SW 1271 (cell line): ENCODE measurements around the gene RAPGEF5.

Experiments used
- DNase-seq, 2 experiments: peaks; one replicate each; lab custom pipeline; 2025; lab: John Stamatoyannopoulos, UW

RAPGEF5 gene

DNA sequence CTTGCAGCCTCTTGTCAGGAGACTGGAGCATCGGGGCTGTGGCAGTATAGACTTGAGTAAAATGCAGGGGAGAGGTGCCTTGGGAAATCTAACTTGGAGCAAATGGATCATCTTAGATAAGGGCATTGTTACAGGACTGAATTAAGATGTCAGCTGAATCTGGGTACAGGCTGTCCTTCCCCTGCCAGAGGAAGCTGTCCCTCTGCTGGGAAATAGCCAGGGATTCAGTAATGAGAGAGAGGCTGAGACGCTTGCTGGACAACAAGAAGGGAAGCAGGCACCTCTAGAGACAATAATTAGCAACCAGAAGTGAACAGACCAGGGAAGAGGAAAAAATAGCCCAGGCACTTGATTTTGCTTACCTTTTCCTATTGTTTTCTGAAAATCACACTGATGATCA lies 20.7 kb upstream of the RAPGEF5 start:
- DNase-seq, result no peak

DNA sequence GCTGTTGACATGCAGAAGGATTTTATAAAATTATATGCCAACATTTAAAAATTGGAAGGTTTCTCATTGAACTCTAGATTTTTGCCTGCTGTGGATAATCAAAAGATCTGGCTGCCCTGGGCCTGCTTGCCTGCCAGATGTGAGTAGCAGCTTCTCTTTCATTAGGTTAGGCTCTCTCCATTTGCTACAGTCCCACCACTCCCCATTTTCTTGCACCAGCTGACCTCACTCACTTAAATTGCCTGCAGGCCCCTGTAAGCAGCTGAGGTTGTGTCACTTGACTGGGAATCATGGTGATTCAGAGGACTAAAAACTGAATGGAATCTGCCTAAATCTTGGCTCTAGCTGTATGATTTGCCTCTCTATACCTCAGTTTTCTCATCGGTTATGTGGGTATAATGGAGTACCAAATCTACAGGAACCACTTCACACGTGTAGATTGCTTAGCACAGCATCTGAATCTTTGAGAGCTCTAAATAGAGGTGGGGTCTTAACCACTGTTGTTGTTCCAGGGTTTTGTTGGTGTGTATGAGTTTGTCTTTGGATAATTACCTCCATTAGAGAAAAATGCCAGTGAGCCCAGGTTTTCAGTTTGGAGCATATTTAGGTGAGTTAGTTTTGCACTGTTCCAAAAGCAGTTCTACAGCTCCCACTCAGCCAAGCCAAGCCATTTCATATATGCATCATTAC lies 18.6 kb upstream of the RAPGEF5 start:
- no peak for DNase-seq

DNA sequence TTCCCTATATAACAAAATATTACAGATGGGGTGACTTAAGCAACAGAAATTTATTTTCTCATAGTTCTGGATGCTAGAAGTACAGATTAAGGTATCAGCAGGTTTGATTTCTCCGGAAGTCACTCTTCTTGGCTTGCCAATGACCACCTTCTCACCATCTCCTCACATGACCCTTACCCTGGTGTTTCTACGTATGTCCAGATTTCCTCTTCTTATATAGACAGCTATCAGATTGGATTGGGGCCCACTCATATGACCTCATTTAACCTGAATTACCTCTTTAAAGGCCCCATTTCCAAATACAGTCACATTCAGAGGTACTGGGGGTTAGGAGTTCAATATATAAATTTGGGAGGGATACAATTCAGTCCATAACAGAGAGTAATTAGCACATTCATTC lies 17.0 kb upstream of the RAPGEF5 start:
- DNase-seq, result no peak

DNA sequence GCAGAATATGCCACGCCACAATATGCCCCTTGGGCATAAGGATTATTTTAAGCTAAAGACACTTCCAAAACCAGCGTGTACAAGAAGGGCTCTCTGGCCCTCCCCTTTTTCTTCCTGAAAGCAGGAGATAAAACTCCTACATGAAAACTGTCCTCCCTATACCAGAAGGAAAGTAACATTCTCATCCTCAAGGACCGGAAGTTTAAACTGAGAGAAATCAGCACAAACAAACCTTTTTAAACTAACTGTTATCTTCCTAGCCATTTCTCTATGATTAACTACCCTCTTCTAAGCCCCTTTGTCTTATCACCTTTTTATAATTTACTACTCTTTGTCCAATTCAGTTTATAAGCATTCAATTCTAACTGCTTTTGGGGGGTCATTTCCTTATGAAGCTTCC lies 16.4 kb upstream of the RAPGEF5 start:
- no peak for DNase-seq

DNA sequence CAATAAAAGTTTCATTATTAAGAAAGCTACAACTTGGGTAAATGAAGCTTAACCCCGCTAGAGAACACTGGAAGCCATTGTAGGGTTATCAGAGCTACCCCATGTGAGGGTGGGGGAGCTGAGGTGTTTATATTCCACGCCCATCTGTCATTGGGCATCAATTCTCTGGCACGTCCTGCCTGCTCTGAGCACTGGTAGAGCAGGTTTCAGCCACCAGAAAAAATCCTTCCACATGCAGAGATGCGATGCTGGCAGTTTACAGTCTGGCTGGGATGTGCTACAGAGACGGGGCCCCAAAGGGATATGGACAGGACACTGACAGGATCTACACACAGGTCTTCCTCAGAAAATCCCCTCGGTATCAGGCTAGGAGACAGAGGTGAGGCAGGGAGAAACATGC lies 15.9 kb upstream of the RAPGEF5 start:
- no peak for DNase-seq

DNA sequence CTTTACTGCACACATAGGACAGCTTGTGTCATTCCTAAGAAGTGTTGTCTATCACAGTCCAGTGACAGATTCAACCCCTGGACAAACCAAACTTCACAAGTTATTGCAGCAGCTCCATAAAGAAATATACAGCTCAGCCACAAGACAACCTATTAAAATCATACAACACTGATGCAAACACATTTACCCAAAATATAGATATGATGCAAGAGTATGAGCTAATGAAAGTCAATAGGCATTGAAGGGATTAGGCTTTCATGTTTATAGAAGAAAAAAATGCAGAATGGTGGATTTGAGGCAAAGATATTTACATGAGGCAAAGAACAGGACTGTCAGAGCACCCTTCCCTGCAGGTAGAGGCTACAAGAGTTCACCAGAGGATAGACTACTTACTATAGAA lies 14.9 kb upstream of the RAPGEF5 start:
- no peak for DNase-seq

DNA sequence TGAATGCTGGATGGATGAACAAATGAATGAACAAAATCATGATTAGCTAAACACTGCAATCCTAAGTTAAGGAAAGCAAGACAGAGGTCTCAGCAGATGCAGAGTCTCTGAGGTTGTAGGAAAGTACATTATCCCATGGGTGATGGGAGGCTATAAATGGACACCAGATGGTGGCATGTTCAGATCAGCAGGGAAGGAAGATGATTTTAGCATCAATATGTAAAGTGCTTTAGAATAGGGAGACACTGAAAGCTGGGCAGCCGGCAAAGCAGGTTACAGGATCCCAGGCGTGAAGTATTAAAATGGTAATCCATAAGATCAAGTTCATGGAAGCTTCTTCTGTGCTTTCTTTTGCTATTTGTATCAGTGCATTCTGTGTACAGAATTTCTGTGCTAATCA lies 7.9 kb upstream of the RAPGEF5 start:
- no peak for DNase-seq

DNA sequence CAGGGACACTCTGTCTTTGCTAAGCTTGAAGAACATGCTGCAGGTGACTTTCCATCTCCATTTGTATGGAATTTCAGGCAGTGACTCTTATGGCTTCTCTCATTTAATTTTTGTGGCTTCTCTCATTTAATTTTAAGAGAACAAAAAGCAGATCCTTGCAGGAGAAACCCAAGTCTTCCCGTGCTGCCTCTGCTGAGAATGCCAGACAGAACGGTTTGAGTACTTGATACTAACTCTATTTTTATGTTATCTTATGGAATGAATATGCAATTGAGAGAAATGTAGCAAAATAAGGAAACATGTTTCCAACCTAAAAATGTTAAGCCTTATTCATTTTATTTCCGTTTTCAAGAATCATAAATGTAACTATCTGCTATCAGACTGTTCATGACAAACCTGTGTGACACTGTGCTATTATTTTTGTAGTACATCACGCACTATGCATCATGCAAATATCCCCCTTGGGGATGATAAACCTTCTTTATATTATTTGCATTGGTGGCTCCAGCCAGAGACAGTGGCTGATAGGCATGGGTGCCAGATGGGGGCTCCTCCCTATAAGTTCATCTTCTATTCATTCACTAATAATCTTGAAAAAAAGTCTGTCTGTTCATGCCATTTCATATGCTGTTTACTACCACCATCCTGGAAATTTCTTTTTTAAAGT lies 6.9 kb upstream of the RAPGEF5 start:
- DNase-seq, result no peak

DNA sequence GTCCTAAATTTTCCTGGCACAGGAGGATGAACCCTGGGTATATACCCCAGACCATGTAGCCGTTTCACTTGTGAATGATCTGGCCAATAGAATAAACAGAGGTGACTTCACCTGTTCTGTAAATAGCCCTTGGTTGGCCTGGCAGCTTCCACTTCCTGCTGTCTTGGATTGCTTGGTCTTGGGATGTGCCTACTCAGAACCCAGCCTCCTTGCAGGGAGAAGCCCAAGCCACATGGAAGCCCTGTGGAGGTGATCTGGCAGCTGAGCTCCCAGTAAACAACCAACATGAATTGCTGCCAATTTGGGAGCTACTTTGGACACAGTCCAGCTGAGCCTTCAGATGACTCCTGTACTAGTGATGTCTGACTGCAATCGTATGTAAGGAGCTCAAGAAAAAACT lies 4.8 kb upstream of the RAPGEF5 start:
- DNase-seq, result no peak

DNA sequence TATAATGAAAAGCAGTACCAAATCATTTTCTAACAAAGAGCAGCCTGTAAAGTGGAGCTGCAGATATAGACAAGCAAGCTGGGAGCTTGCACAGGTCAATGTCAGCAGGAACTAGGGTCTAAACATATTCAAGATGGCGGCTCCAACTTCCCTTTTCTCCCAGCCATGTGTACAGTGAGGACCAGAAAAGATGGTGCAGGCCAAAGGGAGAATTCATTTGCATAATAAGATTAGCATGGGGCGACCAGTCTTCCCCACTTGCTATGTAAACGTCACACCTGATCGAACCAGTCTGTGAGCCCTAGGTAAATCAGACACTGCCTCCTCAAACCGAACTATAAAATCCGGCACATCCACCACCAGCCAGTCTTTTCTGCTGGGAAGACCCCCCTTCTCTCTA lies 4.4 kb upstream of the RAPGEF5 start:
- DNase-seq, result no peak

DNA sequence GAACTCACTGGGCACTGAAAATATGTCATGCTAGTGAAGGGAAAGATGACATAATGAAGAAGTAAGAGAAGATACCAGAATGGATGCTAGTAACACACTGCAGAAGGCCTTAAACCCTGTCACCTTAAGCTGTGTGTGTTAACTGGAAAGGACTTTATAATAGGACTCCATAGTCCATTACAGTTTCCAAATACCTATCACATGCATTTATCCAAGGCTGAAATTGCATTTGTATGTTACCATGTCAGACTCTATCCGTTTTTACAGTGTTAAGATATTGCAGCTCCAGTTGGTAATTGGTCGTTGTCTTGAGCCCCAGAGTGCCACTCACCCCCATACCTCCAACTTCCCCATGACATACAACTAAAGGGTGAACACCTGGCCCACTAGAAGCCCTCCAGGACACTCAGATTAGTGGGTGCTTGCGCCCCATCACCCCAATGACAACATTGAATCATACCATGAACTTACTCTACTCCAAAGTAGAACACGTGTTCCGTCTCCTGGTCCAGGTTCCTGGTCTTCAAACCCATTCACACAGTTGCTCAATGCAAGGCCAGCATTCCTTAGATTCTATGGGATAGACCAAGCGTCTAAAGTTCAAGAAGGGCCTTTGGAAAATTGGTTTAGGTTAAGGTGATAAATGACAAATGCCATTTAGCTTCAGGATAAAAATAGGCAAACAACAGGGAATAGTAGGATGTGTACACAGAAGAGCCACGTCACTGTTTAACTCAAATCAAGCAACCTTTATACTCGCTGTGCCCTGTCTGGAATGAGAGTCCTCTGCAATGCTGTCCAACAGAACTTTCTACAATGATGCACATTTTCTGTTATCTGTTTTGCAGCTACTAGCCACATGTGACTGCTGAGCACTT lies 2.1 kb upstream of the RAPGEF5 start:
- no peak for DNase-seq

DNA sequence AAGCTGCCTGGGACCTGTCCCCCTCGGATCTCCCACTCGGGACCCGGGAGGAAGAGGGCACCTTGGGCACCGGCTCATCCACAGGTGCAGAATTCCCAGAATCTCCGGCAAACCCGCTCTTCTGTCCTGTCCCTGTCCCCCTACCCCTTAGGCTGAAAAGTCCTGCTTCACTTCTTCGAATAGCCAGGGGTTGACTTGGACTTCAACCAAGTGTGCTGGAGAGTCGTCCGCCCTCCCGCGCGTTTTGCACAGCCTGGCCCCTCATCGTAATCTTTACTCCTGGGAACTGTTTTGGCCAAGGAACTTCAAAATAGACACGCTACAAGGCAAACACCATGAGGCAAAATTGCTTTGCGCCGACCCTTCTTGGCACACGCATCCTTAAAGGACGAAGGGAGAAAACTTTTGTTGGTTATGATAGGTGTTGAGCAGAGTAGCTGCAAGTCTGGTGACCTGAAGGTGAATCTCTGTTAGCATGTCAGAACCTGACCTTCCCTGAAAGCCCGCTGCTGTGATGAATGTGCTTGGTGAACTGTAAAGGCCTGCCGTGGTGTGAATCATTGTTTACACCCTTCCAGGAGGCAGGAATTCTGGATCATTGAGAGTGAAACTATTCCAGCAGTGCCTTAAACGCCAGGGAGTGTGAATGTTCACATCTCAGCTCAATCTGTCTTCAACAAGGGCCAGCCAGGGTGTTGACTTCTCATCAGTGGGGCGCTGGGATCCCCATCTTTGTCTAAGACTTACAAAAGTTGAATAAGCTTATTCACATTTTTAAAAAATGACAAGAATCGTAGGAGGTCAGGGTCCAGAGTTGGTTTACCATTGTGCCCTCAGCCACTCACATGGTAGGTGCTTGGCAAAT lies 589 bp upstream of the RAPGEF5 start:
- no peak for DNase-seq

DNA sequence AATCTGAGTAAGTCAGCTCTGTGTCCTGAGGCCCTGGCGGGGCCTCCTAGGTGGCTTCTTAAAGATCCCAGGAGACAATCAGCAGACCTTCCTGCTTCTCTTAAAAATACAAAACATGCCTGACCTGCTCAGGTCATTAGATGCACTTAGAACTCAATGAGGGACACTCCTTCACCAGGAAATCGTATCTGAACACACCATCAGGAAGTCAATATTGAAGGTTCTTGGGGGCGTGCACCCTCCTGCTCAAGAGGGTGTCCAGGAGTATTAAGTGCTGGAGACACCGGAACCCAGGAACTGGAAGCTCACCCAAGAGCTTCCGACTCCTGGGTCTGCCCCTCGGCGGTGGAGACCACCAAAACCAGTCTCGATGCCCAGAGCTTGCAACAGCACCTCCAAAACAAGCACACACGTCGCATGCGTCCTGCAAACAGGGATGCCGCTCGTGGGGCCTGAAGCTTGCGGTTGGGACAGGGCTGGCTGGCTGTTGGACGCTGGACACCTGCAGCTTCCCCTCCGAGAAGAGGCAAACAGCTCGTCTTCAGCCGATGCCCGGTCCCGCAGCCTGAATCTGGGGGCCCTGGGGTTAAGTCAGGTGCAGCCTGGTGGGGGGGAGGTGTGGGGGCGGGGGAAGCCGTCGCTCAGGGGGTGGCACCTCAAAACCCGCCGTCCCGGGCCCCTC lies 803 bp downstream of the RAPGEF5 start:
- DNase-seq, result no peak

DNA sequence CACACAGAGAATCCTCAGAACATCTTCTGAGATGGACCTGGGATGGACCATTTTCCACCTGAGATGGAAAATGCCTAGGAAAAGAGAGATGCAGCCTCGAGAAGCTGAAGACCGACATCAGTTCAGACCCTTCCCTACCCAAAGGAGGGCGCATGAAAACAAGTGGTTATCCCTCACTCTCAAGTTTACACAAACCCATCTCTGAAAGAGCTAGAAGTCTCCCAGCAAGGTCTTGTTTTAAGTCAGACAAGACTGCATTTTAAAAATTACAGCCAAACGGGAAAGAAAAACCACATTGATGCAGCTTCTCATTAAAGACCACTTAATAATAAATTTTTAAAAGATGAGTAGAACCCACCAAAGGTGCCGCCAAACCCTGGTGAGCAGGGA lies 1.3 kb downstream of the RAPGEF5 start:
- DNase-seq, result no peak

DNA sequence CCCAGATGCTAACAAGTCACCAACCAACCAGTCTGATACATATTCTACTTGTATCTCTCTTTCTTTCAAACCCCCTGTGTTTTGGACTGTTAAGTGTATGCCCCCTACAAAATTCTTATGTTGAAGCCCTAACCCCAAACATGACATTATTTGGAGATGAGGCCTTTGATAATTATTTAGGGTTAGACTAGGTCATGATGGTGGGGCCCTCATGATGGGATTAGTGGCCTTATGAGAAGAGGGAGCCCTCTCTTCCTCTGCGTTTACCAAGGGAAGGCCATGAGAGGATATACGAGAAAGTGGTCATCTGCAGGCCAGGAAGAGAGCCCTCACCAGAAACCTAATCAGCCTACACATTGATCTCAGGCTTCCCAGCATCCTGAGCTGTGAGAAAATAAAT lies 2.5 kb downstream of the RAPGEF5 start:
- DNase-seq, result no peak

DNA sequence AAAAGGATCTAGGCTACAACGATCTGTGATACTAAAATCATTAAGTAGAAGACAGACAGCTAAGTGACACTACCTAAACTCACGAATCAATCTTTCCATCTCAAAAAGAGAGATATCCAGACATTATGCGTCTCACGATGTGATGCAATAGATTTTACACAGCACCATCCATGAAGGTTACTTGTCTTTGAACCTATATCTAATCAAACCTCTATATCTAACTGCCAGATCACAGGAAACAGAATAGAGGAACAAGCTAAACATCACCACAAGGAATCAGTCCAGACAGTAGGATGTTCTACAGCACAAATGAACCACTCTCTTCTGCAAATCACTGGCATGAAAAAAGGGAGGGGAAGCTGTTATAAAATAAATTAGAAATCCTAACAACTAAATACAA lies 4.1 kb downstream of the RAPGEF5 start:
- no peak for DNase-seq

DNA sequence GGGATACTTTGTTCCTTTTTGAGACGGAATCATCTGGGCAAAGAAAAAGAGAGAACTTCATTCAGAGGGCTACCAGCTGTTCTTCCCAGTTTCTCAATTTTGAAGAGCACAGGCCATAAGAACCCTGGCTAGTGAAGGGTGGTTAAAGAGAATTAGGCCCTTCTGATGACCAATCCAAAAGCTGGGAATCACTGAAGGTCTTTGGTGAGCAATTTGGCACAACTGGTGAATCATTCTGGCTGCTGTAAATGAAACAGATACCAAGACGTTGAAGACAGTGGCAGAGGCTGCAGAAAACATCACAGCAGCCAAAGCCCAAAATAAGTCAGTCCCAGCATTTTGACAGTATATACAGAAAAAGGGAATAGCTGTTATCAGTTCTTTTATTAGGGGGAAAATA lies 5.1 kb downstream of the RAPGEF5 start:
- DNase-seq, result no peak

DNA sequence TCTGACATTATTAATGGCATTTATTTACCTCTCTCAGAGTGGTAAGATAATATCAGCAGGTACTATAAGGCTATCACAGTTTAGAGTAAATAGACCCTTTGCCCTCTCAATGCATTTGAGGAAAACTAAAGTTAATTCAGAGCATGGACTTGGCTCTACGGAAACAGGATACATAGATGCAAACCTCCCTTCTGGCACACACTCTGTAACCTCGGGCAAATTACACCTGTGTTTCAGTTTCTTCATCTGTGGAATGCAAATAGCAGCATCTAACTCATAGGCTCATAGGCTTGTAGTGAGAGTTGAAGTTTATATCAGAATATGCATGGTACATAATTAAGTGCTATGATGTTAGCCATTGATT lies 5.6 kb downstream of the RAPGEF5 start:
- no peak for DNase-seq

DNA sequence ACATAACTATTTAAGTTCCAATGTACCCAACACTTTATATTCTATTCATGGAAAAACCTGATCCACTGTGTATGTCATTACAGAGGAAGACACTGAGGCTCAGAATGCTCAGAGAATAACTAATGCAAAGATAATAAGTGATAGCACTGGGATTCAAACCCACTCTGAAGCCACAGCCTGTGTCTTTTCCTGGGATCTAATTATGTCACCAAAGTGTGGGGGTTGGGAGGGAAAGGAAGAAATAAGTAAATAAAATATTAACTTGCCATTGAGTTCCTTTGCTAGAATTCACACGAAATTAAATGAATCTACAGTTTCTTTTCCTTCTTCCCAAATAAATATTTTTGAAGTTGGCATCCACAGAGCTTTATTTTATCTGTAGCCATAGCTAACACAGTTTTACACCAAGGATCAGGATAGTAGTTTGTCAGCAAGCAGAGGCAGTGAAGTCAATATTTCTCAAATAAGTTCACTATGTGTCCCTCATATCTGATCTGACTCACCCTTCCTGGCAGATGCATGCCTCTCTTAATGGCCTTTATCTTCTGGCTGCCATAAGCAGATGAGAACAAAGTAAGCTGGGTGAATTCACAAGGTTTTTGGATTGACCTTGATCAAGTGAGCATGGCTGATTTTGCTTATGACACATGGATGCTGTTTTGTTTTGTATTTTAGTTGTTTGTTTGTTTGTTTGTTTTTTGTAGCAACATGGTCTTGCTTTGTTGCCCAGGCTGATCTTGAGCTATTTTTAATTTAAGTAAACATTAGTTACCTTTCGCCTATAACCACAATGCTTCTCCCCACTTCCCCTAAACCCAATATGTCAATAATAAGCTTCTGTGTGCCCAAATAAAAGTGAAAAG lies 6.3 kb downstream of the RAPGEF5 start:
- DNase-seq, result no peak

DNA sequence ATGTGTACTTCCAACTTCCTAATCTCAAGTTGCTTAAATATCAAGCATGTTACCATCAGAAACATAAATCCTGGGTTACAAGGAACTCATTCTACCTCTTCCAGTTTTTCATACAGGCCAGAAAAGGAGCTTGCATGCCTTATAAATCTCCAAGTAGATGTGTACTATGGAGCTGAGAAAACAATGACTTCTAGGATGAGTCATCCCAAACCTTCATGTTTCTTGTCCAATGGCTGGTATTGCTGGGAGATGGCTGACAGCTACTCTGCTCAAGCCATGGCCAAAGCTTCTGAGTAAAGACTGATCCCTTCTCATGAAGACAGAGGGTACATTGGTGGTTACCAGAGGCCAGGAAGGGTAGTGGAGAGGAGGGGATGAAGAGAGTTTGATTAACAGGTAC lies 8.6 kb downstream of the RAPGEF5 start:
- DNase-seq, result no peak
